ENCODE measurements around the gene FAM216B. TPM values are rescaled to one million over a fixed set of nuclear protein-coding genes. Genes with fewer than 3 reads are reported as not detected.

FAM216B gene
- total and polyA plus RNA-seq, 2 experiments from 2014 or later: 0.06 TPM; not detected in 1

- TF ChIP-seq REST (IDR thresholded peaks at IDR 0.05; ENCODE audit: unreplicated experiment) (no peak), POLR2AphosphoS5 (IDR thresholded peaks at IDR 0.05; ENCODE audit: low read depth) (no peak), ZNF331 (CRISPR knock-in tag; IDR thresholded peaks at IDR 0.05; ENCODE audit: low read depth) (no peak), JUNB (IDR thresholded peaks at IDR 0.05; ENCODE audit: unreplicated experiment) (no peak), NANOG (IDR thresholded peaks at IDR 0.05; ENCODE audit: borderline replicate concordance) (no peak)
These were observed 53.6 kb downstream of the FAM216B start (continued) for GRCh38 chr13:42834946-42835345.

- Histone ChIP-seq H3K27ac (ENCODE audit: low read depth) (no peak overlapping the region), H3K27me3 (ENCODE audit: insufficient read depth) (no peaks in the 10 kb centered on the region), H3K36me3 (ENCODE audit: insufficient read depth) (no peaks in the 10 kb centered on the region), H3K4me3 (no peak overlapping the region), H2AFZ (no peak overlapping the region), H4K20me1 (replicated peaks; ENCODE audit: insufficient read depth) (no peaks in the 10 kb centered on the region), H3K9me2 (ENCODE audit: insufficient read depth) (peaks cover 6% of the 10 kb centered on the region), H3F3A (replicated peaks; ENCODE audit: low read depth) (no peaks in the 10 kb centered on the region), H3K79me2 (replicated peaks; ENCODE audit: insufficient read depth) (no peaks in the 10 kb centered on the region), H3K4me2 (no peak overlapping the region), H3K4me1 (ENCODE audit: insufficient read depth) (0 out of 2 replicates have a peak, but pooled peaks cover 6% of the 10 kb centered on the region)
- H3K36me3 Mint-ChIP-seq (ENCODE audit: low read depth): peaks cover 8% of the 10 kb centered on the region
- H3K4me1 Mint-ChIP-seq: peaks cover 9% of the 10 kb centered on the region
- ATAC-seq: peak; percentile 76
- H3K27ac Mint-ChIP-seq: no peak overlapping the region
- TF ChIP-seq CTCF (conservative IDR thresholded peaks at IDR 0.05; ENCODE audit: low read depth in 2 of 2) (peak; percentile 48 to 66), STAT1 (IDR thresholded peaks at IDR 0.05; ENCODE audit: unreplicated experiment) (no peak)
- H3K27me3 Mint-ChIP-seq (ENCODE audit: insufficient read depth, low read depth, poor library complexity): peaks cover 2% of the 10 kb centered on the region
- no peak overlapping the region for H3K4me3 Mint-ChIP-seq
- DNase-seq (ENCODE audit: low spot score): peak; percentile 52
- H3K9me3 Mint-ChIP-seq: no peaks in the 10 kb centered on the region
These were observed 55.7 kb downstream of the FAM216B start for GRCh38 chr13:42836930-42837690.

Other genes starting within 250 kb of the FAM216B start
- gene TNFSF11, start 207.4 kb upstream of the FAM216B start, total RNA-seq (2014; rRNA removed; shearing (Covaris generic)): 9.9 and 16.8 TPM in 2 replicates
- 9.2 and 9.9 TPM in 2 replicates for gene TNFSF11, start 207.4 kb upstream of the FAM216B start, polyA plus RNA-seq (2016; fragmentation: Nextera tagmentation; extraction: Ambion mirVana)
- 0.10 and 0.16 TPM in 2 replicates for gene EPSTI1, start 210.7 kb downstream of the FAM216B start, total RNA-seq (2014; rRNA removed; shearing (Covaris generic))
- 0.68 and 0.89 TPM in 2 replicates for gene EPSTI1, start 210.7 kb downstream of the FAM216B start, polyA plus RNA-seq (2016; fragmentation: Nextera tagmentation; extraction: Ambion mirVana)
- gene DNAJC15, start 242.0 kb downstream of the FAM216B start, total RNA-seq (2014; rRNA removed; shearing (Covaris generic)): 5.6 and 11.4 TPM in 2 replicates
- 80.4 and 82.5 TPM in 2 replicates for gene DNAJC15, start 242.0 kb downstream of the FAM216B start, polyA plus RNA-seq (2016; fragmentation: Nextera tagmentation; extraction: Ambion mirVana)

Measured in GM23338 (cell line).